MM.1S (cell line): ENCODE data around the gene C22orf23.

Experiments
- DNase-seq: peaks from one replicate; pipeline ENCODE4 v3.0.0-alpha.2; 2015
- H2AFZ ChIP-seq: fragments of 300-600 bp; sonication (generic); 2 replicates; pipeline ENCODE4 v1.6.0; 2016; ENCODE audit warnings: antibody characterized with exemption, low read length
- H3F3A ChIP-seq: fragments of 300-600 bp; sonication (generic); 2 replicates; pipeline ENCODE4 v1.6.1; 2016; ENCODE audit warnings: mild to moderate bottlenecking, antibody characterized with exemption, low read length, moderate library complexity, mixed read lengths; ENCODE audit not compliant: insufficient read depth
- H3K27ac ChIP-seq: fragments of 300-600 bp; sonication (generic); 2 replicates; pipeline ENCODE4 v1.5.1; 2016; ENCODE audit warnings: mild to moderate bottlenecking, low read length
- H3K27me3 ChIP-seq: fragments of 300-600 bp; sonication (generic); replicated peaks from 2 replicates; pipeline ENCODE4 v1.6.0; 2016; ENCODE audit warnings: low read length; ENCODE audit not compliant: insufficient read depth
- H3K36me3 ChIP-seq: fragments of 300-600 bp; sonication (generic); replicated peaks from 2 replicates; pipeline ENCODE4 v1.6.1; 2016; ENCODE audit warnings: mild to moderate bottlenecking, low read length, mixed read lengths; ENCODE audit not compliant: insufficient read depth
- H3K4me1 ChIP-seq: fragments of 300-600 bp; sonication (generic); 2 replicates; pipeline ENCODE4 v1.6.1; 2016; ENCODE audit warnings: low read length, mixed read lengths
- H3K4me2 ChIP-seq: fragments of 300-600 bp; sonication (generic); 2 replicates; pipeline ENCODE4 v1.6.0; 2016; ENCODE audit warnings: low read depth, low read length
- H3K4me3 ChIP-seq: fragments of 300-600 bp; sonication (generic); 2 replicates; pipeline ENCODE4 v1.5.1; 2016; ENCODE audit warnings: low read length, mixed read lengths
- H3K79me2 ChIP-seq: fragments of 300-600 bp; sonication (generic); 2 replicates; pipeline ENCODE4 v1.6.1; 2016; ENCODE audit warnings: mixed run types, low read length, mixed read lengths
- H3K9ac ChIP-seq: fragments of 300-600 bp; sonication (generic); 2 replicates; pipeline ENCODE4 v1.6.1; 2016; ENCODE audit warnings: low read length, mixed read lengths
- H3K9me2 ChIP-seq: fragments of 300-600 bp; sonication (generic); replicated peaks from 2 replicates; pipeline ENCODE4 v1.6.1; 2016; ENCODE audit warnings: mild to moderate bottlenecking, low read length, mixed read lengths; ENCODE audit not compliant: insufficient read depth
- H3K9me3 ChIP-seq: fragments of 300-600 bp; sonication (generic); replicated peaks from 2 replicates; pipeline ENCODE4 v1.6.1; 2016; ENCODE audit warnings: mild to moderate bottlenecking, low read length, mixed read lengths; ENCODE audit not compliant: insufficient read depth
- H4K20me1 ChIP-seq: fragments of 300-600 bp; sonication (generic); 2 replicates; pipeline ENCODE4 v1.6.1; 2016; ENCODE audit warnings: mild to moderate bottlenecking, low read length, moderate library complexity, mixed read lengths; ENCODE audit not compliant: insufficient read depth
- CTCF ChIP-seq: fragments of 300-600 bp; sonication (generic); IDR thresholded peaks from 2 replicates; pipeline ENCODE4 v1.5.1; 2016; ENCODE audit warnings: antibody characterized with exemption, low read length, mixed read lengths
- EZH2 ChIP-seq: fragments of 300-600 bp; sonication (generic); optimal IDR thresholded peaks from 2 replicates; pipeline ENCODE3; 2017; ENCODE audit warnings: low read depth, mild to moderate bottlenecking, antibody characterized with exemption, low read length, mixed read lengths
- EZH2phosphoT487 ChIP-seq: fragments of 300-600 bp; sonication (generic); IDR thresholded peaks from 2 replicates; pipeline ENCODE4 v1.6.1; 2018; ENCODE audit warnings: antibody characterized with exemption, low read length

The C22orf23 gene

GRCh38 chr22:37972527-37972926, 19.1 kb upstream of the C22orf23 start:
- Histone ChIP-seq H3K36me3 (no peaks in the 10 kb centered on the region), H3K27ac (no peak overlapping the region), H3K4me2 (no peak overlapping the region), H2AFZ (no peak overlapping the region), H4K20me1 (no peaks in the 10 kb centered on the region), H3K4me3 (no peak overlapping the region), H3K9me3 (no peaks in the 10 kb centered on the region), H3K4me1 (no peaks in the 10 kb centered on the region), H3K9me2 (no peaks in the 10 kb centered on the region), H3K27me3 (no peaks in the 10 kb centered on the region), H3K79me2 (no peaks in the 10 kb centered on the region), H3F3A (no peaks in the 10 kb centered on the region), H3K9ac (no peak overlapping the region)
- TF ChIP-seq EZH2 (no peak), CTCF (no peak), EZH2phosphoT487 (no peak)
- no peak for DNase-seq

DNA sequence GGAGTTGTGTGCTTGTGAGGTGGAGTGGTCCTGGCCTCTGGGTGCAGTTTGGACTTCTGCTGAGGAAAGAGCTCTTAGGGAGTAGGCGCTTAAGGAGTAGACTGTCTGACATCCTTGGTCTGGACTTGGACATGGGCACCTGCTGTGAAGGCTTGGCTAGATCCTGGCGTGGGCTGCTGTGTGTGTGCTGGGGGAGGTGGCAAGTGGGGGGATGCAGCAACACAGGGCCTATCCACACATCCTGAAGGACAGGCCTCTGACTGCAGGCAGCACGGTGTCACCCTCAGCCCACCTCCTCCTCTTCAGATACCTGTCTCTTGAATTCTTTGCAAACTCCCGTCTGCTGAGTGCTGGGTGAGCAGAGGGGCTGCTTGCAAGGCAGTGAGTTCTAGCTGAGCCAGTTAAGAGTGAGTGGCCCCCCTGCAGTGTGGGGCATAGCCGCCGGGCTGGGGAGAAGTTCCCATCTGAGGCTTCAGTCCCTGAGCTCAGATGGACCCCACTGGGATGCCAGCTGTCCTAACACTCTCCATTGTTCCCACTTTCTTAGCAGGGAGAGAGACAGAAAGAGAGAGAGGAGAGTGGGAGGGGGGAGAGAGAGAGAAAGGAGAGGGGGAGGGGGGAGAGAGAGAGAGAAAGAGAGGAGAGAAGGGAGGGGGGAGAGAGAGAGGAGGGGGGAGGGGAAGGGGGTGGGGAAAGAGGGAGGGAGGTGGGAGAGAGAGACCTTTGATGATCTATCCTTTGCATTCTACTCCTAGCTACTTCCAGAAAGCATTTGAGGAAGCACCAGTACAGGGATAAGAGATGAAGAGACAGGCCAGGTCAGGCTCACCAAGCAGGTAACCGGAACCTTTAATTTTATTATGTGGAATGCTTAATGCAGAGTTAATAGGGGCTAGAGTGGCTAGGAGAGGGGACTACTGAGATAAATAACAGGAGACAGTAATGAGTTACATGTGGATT, 18.4 kb upstream of the C22orf23 start:
- Histone ChIP-seq H3K36me3 (no peaks in the 10 kb centered on the region), H3F3A (no peaks in the 10 kb centered on the region), H3K9me2 (no peaks in the 10 kb centered on the region), H3K4me3 (no peak overlapping the region), H3K9ac (no peak overlapping the region), H2AFZ (no peak overlapping the region), H3K4me1 (no peaks in the 10 kb centered on the region), H3K9me3 (no peaks in the 10 kb centered on the region), H4K20me1 (no peaks in the 10 kb centered on the region), H3K4me2 (no peak overlapping the region), H3K27ac (no peak overlapping the region), H3K79me2 (no peaks in the 10 kb centered on the region), H3K27me3 (no peaks in the 10 kb centered on the region)
- TF ChIP-seq EZH2phosphoT487 = no peak
- no peak for TF ChIP-seq CTCF
- no peak for TF ChIP-seq EZH2
- no peak for DNase-seq

DNA sequence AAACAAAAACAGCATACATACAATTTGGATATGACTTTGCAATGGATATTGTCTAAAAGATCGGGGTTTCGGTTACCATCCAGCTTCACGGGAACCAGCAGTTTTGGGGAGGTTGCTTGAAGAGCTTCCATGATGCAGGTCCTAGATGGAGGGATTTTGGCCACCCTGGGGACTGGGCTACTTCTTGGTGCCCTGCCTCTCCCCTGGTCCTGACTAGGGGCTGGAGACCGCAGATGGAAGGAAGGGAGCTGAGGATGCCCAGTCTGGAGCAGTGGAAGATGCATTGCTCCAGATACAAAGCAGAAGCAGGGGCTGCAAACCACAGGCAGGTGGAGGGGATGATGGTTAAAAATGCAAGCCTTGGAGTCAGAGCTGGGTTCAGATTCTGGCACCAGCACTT, 17.5 kb upstream of the C22orf23 start:
- TF ChIP-seq EZH2 (no peak), CTCF (no peak), EZH2phosphoT487 (no peak)
- Histone ChIP-seq H3F3A (no peaks in the 10 kb centered on the region), H3K4me1 (no peaks in the 10 kb centered on the region), H3K79me2 (peaks cover 3% of the 10 kb centered on the region; the same call in 1 of the 2 replicates), H4K20me1 (no peaks in the 10 kb centered on the region), H3K27me3 (no peaks in the 10 kb centered on the region), H3K9me2 (no peaks in the 10 kb centered on the region), H3K27ac (no peak overlapping the region), H2AFZ (no peak overlapping the region), H3K4me2 (no peak overlapping the region), H3K36me3 (no peaks in the 10 kb centered on the region), H3K4me3 (no peak overlapping the region), H3K9me3 (no peaks in the 10 kb centered on the region), H3K9ac (no peak overlapping the region)
- DNase-seq = no peak
